Hepatic stellate cell (primary cell): ENCODE results near the gene PTPN1.
"Not testable (repeated sequence)": the region's sequence is repeated elsewhere in the genome, so short reads cannot be mapped to it uniquely, and the experiment has no call there.

Experiments used
- DNase-seq: peaks from one replicate; pipeline ENCODE4 v3.0.0; 2011; ENCODE audit warnings: low spot score

Gene PTPN1

GRCh38 chr20:50481741-50482140, 28.4 kb upstream of the PTPN1 start:
- DNase-seq, result no peak

- DNase-seq, result no peak
Measured at GRCh38 chr20:50482396-50482981, 27.7 kb upstream of the PTPN1 start.

- DNase-seq, result no peak
Measured at GRCh38 chr20:50484271-50484976, 25.8 kb upstream of the PTPN1 start.

DNA sequence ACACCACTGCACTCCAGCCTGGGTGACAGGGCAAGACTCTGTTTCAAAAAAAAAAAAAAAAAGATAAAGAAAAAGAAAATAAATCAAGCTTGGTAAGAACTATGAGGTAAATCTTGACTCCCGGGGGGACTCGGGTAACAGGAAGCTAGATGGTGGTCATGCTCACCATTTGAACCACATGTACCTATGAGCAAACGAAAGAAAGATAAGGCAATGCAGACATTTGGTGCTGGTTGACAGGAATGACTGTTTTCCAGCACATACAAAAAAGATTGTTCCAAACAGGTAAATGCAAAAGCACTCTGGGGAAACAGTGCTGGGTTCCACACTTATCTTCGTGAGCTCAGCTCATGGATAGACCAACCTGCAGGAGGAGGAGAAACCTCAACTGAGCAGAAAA, 22.8 kb upstream of the PTPN1 start:
- no peak for DNase-seq

- no peak for DNase-seq
Measured at GRCh38 chr20:50488236-50488806, 21.9 kb upstream of the PTPN1 start.

- no peak for DNase-seq
Measured at GRCh38 chr20:50491168-50491567, 19.0 kb upstream of the PTPN1 start.

GRCh38 chr20:50491926-50492634, 18.1 kb upstream of the PTPN1 start:
- no peak for DNase-seq

- no peak for DNase-seq
Measured at GRCh38 chr20:50493881-50494253, 16.3 kb upstream of the PTPN1 start.

GRCh38 chr20:50494428-50494827, 15.8 kb upstream of the PTPN1 start:
- no peak for DNase-seq

GRCh38 chr20:50496773-50497385, 13.3 kb upstream of the PTPN1 start:
- DNase-seq, result no peak

GRCh38 chr20:50498071-50498776, 12.0 kb upstream of the PTPN1 start:
- DNase-seq, result no peak

DNA sequence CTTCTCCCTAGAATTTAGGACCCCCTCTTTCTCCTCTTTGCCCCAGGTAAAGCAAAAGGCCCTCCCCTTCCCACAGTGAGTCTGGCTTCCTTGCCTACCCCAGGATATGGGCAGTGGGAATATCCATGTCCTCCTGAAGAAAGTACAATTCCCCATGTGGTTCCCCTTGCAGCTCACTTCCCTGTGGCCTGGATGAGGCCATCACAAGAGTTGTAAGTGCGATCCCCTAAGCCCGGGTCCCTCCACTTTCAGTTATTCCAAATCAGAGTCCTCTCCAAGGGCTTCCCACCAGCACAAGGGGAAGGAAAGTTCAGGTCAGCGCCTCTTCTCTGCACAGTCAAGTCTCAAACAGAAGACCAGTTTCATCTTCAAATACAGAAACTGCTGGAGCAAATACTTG, 10.2 kb upstream of the PTPN1 start:
- no peak for DNase-seq

DNA sequence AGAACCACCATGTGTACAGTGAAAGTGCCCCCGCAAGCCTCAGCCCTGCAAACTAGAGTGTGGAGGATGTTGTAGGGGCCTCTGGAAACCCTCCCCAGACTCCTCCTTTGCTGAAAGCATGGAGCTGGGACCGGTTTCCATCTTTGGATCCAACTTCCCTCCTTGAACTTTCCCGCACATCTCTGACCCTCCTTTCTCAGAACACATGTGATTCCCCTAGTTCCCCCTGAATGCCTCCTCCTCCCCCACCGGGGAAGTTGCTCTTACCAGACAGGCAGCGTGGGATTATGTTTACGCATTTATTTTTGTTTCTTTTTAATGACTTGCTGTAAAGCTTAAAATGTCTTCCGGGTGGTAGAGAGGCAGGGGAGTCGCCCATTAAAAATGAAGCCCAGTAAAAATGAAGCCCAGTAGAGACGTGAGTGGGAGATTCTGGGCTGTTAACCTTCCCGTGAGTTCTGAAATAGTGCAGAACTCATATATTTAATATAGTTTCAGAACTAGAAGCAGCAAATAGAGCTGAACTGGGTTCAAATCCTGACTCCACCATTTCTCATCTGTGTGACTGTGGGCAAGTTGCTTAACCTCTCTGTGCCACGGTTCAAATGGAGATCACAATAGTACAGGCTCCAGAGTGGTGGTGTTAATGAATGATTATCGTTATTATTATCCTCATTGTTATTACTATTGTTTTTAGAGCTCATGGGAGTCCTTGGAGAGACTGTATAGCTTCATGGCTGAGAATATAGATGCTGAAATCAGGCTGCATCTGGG, 8.0 kb upstream of the PTPN1 start:
- DNase-seq, result no peak

GRCh38 chr20:50504231-50504823, 5.9 kb upstream of the PTPN1 start:
- DNase-seq, result peak; percentile 24

GRCh38 chr20:50506270-50506579, 4.0 kb upstream of the PTPN1 start:
- no peak for DNase-seq

DNA sequence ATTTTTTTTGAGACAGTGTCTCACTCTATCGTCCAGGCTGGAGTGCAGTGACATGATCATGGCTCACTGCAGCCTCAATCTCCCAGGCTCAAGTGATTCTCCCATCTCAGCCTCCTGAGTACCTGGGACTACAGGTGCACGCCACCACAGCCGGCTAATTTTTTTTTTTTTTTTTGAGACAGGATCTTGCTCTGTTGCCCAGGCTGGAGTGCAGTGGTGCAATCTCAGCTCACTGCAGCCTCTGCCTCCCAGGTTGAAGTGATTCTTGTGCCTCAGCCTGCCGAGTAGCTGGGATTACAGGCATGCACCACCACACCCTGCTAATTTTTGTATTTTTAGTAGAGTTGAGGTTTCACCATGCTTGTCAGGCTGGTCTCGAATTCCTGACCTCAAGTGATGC, 2.4 kb upstream of the PTPN1 start:
- not testable (repeated sequence) for DNase-seq

DNA sequence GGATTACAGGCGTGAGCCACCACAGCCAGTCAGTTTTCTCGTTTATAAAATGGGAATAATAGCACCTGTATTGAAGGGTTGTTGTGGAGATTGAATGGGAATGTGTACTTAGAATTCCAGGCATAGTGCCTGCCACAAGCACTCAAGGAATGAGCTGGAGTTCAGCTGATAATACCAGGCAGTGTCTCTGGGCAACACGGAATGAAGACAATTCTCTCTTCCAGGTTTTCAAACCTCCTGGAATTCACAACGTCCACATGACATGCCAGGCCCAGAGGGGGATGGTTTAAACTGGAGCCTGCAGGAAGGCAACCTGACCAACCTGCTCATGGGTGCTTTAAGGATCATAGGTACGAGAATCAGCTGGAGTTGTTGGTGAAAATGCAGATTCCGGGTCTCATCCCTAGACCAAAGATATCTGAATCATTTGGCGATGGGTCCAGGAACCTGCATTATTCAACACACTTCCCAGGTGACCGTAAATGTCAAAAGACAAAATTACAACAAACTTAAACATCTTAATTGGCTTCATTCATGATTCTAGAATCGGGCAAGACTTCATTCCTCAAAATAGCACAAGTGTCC, 1.9 kb upstream of the PTPN1 start:
- no peak for DNase-seq

DNA sequence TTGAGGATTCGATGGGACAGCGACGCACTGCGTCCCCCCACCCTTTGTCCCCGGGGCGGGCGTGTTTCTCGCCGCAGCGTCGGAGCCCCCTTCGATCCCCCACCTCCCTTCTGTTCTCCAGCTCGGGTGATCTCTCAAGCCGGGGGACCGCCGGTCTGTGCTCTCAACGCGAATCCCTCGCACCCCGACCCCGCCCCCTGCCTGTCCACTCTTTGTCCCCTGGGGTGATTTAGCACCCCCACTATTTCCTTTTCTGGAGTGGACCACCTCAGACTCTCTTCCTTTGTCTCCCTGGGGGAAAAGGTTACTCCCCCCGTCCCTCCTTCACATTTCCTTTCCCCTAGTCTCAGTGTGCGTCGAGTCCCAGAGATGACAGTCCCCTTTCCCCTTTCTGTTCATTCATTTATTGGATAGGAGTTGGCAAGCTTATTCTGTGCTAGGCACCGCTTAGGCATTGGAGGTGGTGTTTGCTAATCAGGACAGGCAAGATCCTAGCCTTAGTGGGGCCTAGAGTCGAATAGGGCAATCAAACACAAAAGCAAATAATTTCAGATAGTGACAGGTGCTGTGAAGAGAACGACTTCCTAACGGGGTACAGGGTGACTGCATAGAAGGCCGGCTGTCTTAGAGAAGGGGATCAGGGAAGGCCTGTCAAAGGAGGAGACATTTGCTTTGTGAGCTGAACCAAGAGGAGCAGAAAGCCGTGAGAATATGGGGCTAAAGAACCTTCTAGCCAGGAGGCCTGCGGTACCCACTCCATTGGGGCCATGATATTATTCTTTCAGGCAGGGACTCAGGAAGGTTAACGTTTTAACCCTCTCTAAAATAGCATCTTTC, 741 bp downstream of the PTPN1 start:
- DNase-seq, result no peak

DNA sequence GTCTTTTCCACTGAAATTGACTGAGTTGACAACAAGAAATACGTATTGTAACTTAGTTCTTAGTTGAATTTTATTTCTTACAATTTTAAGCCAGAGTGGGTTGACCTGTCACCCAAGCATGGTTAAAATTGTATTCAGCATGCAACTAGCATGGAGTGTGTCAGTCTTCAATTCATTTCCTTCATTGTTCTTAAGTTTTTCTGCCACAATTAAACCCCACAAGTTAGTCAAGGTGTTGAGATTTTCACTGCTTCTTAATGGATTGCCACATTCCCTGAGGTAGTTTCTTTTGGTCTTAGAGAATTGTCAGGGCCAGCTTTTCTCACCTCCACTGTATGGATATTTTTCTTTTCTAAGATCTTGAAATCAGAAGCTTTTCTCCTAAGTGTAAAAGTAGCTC, 2.1 kb downstream of the PTPN1 start:
- no peak for DNase-seq
